ENCODE results near the gene MGLL.

The MGLL gene

GRCh38 chr3:127760791-127761440 lies 61.4 kb downstream of the MGLL start:
- in situ Hi-C loops (cut with MboI; ENCODE audit: low sequenced_read_pairs) = no loop called here

DNA sequence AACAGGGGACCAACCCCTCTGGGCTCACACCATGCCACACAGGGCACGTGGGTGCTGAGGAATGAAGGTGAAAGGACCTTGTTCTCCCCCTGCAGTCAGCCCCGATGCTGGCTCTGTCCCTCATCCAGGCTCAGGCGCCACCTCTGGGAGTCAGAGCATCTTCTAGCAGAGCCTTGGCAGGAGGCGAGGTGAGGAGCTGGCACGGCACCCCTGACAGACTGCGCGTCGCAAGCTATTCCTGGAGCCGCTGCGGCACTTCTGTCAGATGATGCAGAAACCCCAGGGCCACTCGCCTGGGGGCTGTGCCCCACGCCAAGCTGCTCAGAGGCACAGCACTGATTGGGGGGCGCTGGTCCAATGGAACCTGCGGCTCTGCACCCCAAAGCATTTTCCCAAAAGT lies 62.0 kb downstream of the MGLL start:
- in situ Hi-C loops (cut with MboI; ENCODE audit: low sequenced_read_pairs) = no loop called here

DNA sequence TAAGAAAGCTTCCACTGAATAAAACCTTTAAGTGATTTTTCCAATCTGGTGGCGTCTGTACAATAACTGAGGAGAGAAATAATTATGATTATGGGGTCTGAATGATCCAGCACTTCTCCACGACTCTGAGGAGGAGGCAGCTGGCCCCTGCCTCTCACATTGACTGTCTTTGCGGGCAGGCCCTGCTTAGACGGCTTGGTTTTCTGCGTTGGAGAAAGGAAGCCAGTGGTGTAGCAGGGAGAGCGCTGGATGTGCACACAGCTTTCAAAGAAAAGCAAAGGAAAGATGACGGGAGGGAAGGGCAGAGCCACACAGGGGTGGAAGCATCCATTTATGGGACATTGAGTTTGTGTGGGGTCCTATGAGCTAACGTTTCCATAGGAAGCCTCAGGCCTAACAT lies 62.5 kb downstream of the MGLL start:
- in situ Hi-C loops (cut with MboI; ENCODE audit: low sequenced_read_pairs) = no loop called here

- in situ Hi-C loops (cut with MboI; ENCODE audit: low sequenced_read_pairs) = no loop called here
These were observed 64.3 kb downstream of the MGLL start for GRCh38 chr3:127758013-127758412.

DNA sequence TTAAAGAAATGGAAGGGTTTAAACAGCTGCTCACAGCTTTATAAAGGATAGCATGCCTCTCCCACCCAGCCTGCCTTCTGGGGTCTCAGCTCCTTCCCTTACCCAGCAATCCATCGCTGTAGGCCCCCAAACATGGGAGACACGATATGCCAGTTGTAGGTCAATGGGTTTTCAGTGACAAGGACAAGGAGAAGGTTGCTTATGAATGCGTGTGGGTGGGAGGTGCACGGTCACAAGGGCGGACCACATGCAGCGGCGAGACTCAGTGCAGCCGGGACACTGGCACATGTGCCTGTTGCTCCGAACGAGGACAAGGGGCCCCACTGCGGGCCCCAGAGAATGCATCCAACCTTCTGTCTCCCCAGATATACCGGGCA lies 67.0 kb downstream of the MGLL start:
- in situ Hi-C loops (cut with MboI; ENCODE audit: low sequenced_read_pairs) = no loop called here

GRCh38 chr3:127754411-127755304 lies 67.7 kb downstream of the MGLL start:
- in situ Hi-C loops (cut with MboI; ENCODE audit: low sequenced_read_pairs) = no loop called here

DNA sequence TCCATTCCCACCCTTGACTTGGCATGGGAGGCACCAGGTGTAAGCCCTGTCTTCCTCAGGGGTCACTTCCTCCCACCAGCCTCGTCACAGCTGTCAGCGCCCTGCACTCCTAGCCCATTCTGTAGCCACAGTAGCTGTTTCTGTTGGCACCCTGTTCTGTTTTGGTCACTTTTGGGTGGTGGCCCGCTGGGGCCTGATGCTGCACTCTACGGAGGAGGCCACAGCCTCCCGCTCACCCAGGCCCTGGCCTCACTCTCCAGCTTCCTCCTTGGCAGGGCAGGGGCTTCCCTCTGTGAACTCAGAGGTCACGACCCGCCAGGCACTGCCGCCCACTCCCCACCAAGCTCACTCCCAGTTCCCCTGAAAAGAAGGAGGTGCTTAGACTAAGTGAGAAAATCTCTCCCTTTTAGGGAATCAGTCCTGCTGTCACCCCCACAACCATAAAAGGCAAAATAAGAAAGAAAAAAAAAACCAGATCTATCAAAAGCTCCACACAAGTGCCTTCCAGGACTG lies 68.4 kb downstream of the MGLL start:
- in situ Hi-C loops (cut with MboI; ENCODE audit: low sequenced_read_pairs) = no loop called here

DNA sequence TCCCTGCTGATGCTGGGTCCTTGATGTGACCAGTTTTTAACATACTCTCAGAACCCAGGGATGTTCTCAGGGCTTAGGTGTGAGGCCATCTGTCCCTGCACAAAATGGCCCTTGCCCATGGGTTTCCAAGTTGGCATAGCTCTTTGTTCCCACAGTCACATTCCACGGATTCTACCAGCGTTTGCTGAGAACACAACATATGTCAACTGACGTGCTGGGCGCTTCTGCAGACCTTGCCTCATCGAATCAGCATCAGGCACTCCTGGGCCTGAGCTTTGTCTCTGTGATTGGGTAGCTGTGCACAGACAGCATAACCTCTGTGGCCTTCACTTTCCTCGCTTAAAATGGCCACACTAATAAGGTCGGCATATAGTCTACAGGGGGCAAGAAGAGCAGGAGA lies 69.0 kb downstream of the MGLL start:
- in situ Hi-C loops (cut with MboI; ENCODE audit: low sequenced_read_pairs) = no loop called here

DNA sequence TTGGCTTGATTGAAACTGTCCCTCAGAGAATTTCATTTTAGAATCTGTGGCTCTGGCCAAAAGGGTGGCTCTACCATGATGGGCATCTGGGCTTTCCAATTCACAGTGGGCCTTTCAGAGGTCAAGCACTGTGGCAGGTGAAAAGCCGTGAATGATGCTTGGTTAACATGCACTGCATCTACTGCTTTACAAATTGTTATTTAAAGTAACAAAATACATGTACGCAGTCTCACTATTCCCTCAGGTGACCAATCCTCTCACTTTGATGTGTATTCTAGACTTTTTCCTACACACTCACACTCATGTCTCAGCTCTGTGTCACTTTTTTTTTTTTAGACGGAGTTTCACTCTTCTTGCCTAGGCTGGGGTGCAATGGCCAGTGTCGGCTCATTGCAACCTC lies 70.5 kb downstream of the MGLL start:
- in situ Hi-C loops (cut with MboI; ENCODE audit: low sequenced_read_pairs) = no loop called here

GRCh38 chr3:127751163-127751621 lies 71.1 kb downstream of the MGLL start:
- in situ Hi-C loops (cut with MboI; ENCODE audit: low sequenced_read_pairs) = no loop called here

- in situ Hi-C loops (cut with MboI; ENCODE audit: low sequenced_read_pairs) = no loop called here
These were observed 71.9 kb downstream of the MGLL start for GRCh38 chr3:127750226-127751031.

DNA sequence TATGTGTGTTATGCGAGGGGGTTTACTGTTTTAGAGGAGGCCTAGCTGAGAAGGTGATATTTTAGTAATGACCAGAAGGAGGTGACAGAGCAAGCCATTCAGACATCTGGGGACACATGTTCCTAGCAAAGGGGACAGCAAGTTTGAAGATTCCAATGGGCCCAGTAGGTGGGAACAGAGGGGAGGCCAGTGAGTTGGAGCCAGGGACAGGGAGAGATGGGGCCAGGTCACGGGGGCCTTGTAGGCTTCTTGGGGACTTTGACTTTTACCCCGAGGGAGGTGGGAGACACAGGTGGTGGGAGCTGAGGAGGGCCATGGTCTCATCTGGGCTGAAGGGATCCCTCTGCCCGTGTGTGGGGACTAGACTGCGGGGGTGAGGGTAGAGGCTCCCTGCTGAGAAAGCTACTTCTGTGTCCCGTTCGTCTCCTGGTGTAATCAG lies 72.5 kb downstream of the MGLL start:
- in situ Hi-C loops (cut with MboI; ENCODE audit: low sequenced_read_pairs) = no loop called here

DNA sequence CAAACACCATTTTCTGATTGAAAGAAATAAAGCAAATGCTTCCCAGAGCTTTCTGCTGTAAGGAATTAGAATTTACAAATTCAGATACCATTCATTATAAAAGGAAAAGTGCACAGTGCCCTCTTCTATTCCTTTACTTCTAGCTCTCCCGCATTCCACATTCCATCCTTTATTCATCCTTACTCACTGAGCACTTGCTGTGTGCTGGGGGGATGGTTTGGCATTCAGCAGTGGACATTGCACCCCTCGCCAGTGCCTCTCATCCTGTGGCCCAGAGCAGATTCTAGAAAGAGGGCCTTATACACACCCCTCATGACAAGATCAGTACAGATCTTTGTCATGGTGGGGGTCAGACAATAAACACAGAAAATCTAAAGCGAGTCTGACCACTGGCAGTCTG lies 73.0 kb downstream of the MGLL start:
- in situ Hi-C loops (cut with MboI; ENCODE audit: low sequenced_read_pairs) = no loop called here

DNA sequence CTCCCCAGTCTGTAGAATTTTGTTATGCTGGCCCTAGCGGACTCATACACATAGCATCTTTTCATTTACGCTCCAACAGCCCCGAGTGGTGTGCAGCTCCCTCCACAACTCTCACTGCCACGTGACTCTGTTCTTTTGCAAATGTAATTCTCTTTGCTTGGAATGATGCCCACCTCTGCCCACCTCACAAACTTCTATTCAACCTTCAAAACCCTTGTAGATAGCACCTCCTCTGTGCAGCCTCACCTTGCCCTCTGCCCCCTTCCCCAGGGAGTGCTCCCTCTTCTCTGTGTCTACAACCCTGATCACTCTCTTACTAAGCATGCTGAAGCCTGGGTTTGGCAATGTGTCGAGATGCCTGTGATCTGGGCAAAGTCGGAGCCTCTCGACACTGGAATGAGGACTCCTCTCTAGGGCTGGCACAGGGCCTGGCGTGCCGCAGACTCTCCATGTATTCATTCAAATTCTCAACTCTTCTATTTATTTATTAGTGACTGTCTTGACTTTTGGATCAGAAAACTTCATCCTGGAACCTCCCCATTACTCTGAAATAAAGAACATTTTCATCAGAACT lies 73.5 kb downstream of the MGLL start:
- in situ Hi-C loops (cut with MboI; ENCODE audit: low sequenced_read_pairs) = no loop called here

DNA sequence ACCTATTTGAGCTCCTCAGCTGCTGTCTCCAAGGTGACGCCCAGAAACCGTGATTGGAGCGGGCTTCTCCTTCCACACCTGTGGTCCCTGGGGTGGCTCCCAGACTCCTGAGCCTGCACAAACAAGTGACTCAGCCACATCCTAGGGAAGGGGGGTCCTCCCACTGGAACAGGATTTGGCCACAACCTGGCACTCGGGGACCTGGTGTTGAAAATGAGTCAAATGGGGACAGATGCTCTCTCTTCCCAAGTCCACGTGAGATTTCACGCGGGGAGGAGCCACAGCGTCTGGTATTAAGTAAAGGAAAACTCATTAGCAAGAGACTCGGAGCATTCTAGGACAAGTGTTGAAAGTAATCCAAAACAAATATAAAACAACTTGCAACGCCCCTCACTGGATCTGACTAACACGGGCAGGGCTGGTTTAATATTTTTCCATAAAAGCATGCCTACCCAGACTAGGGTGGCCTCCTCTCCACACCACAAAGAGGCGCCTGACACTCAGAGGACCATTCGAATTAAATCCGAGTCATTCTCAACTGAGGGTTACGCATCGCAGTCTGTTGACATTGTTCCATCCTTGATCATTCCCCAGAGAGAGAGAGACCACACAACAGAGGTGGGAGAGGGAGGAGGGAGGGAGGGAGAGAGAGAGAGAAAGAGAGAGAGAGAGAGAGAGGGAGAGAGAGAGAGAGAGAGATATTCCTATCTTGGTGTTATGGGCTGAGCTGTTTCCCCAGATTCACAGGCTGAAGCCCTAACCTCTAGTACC lies 74.4 kb downstream of the MGLL start:
- in situ Hi-C loops (cut with MboI; ENCODE audit: low sequenced_read_pairs) = no loop called here

GRCh38 chr3:127747066-127747465 lies 75.2 kb downstream of the MGLL start:
- in situ Hi-C loops (cut with MboI; ENCODE audit: low sequenced_read_pairs) = no loop called here

DNA sequence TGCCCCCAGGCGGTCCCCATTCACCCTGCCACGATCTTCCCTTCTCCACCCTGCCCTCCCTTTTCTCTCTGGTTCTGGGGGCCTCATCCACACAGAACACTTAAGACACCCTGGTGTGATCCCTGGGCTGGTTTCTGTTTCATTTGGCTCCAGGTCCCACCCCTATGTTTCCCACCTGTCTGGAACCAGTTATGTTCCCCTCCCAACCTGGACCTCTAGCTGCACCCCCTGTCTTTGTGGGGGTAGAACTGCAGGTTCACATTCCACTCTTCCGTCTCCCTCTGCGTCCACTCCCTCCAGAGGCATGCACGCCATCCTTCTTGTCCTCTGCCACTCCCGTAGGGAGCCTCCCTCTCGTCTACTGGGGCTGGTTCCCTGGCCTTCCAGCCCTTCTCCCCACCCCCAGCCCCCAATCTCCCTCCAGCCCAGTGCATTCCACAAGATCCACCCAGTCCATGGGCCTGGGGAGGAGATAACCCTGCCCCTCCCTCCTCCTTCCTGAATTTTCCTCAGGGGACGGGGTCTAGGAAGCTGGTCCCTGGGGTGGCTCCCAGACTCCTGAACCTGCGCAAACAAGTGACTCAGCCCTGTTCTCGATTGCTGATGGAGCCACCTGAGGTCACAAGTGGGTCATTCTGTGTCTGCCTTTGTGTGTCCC lies 75.8 kb downstream of the MGLL start:
- in situ Hi-C loops (cut with MboI; ENCODE audit: low sequenced_read_pairs) = no loop called here

- in situ Hi-C loops (cut with MboI; ENCODE audit: low sequenced_read_pairs) = no loop called here
These were observed 76.5 kb downstream of the MGLL start for GRCh38 chr3:127745656-127746399.

DNA sequence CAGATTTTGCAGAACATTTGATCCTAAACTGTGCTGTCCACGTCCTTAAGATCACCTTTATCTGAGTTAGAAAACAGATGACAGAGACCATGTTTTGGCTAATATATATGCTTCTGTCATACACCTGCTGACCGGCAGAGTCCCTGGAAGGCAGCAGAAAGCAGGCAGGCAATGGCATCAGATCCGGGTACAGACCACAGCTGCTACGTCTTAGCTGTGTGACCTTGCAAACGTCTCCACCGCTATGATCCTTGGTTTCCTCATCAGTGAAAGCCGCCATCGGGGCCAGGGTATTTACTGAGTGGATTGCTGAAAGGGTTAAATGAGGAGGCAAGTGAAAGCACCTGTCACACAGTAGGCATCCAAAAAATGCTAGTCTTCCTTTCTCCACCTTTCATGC lies 77.4 kb downstream of the MGLL start:
- in situ Hi-C loops (cut with MboI; ENCODE audit: low sequenced_read_pairs) = no loop called here

Measured in HL-60/S4 (cell line).